C4-2B (cell line): ENCODE results near the gene ITGA11.

Experiments used
- CTCF ChIP-seq: fragments of 450-650 bp; conservative IDR thresholded peaks from 2 replicates; pipeline ENCODE4 v1.5.1; 2017; ENCODE audit warnings: mild to moderate bottlenecking
- ZFX ChIP-seq: fragments of 450-650 bp; IDR thresholded peaks from 2 replicates; pipeline ENCODE4 v1.6.1; 2017

GRCh38 chr15:68412218-68412617 is 19.7 kb downstream of the ITGA11 start:
- TF ChIP-seq CTCF (no peak), ZFX (no peak)
